Lower leg skin (tissue), 4 donors: ENCODE results near the gene OR1S1. TPM values are rescaled to one million over a fixed set of nuclear protein-coding genes. Genes with fewer than 3 reads are reported as not detected.
"Not testable (repeated sequence)": the region's sequence is repeated elsewhere in the genome, so short reads cannot be mapped to it uniquely, and the experiment has no call there.

Experiments used
- DNase-seq, 2 donors: peaks; one replicate each; pipeline ENCODE4 v3.0.0-alpha.2; 2019; ENCODE audit warnings: low spot score in 2 of 2
- H3K4me3 ChIP-seq: fragments of 200-600 bp; sonication (generic); 2 replicates; pipeline ENCODE4 v1.5.1; 2017; ENCODE audit warnings: mild to moderate bottlenecking, low read depth; ENCODE audit not compliant: poor library complexity, severe bottlenecking
- CTCF ChIP-seq, 3 donors: fragments of 450-650 bp; IDR thresholded peaks; one replicate each; pipeline ENCODE4 v1.5.1; 2016; ENCODE audit warnings: antibody characterized with exemption in 3 of 3, mild to moderate bottlenecking in 3 of 3, moderate library complexity in 2 of 3
- POLR2A ChIP-seq, 2 donors: fragments of 450-650 bp; IDR thresholded peaks; one replicate each; pipeline ENCODE4 v1.6.1; 2016 to 2017; ENCODE audit warnings: antibody characterized with exemption in 2 of 2, mild to moderate bottlenecking in 1 of 2, moderate library complexity in 1 of 2
- WGBS, 2 donors: methylation state at CpG; one replicate each; pipeline ENCODE4 v1.1.5; 2018; 5-methylcytosine and 5-hydroxymethylcytosine counted together
- intact Hi-C: fragments of 100-400 bp; cut with DNase I; formaldehyde crosslinking; loops from one replicate; pipeline ENCODE4 v1.15.0; 2023; ENCODE audit warnings: low total_unique reads
- total RNA-seq, 4 donors: library from RNA; depleted of rRNA; stranded (reverse); fragments of >200 nt; gene quantifications; one replicate each; pipeline ENCODE4 v1.1.0, GENCODE V29; 2016

Gene OR1S1
- not detected for total RNA-seq

DNA sequence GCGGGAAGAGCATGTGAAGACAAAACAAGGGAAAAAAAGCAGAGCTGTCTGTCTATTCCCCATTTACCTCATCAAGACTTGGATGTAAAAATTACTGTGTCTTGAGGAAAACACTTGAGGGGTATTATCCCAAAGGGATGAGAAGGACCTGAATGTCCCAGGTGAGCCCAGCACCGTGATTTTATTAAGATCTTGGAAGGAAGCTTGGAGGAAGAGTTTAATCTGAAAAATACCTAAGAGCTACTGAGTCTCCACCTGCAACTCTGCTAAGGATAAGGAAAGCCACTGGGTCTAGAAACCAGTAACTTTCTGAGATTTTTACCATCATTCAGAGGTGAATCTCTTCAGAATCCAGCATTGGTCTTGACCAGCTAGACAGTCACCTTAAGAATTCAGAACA is at the start of gene OR1S1:
Gene OR1S1, plus strand, starts transcription at position 301 of the 400 bp plus-strand sequence.
- intact Hi-C loops, H3K4me3 ChIP-seq, DNase-seq: not testable (repeated sequence)
- 61 to 71% methylated on average over 2 of the region's 2 CpGs for WGBS, 2 donors

- DNase-seq, result no peak
- intact Hi-C loops, result no loop called here
- TF ChIP-seq POLR2A (IDR thresholded peaks at IDR 0.05) (no peak), CTCF (IDR thresholded peaks at IDR 0.05) (no peak)
- WGBS, 2 donors, result 78 to 85% methylated on average over 4 of the region's 4 CpGs
- no peak overlapping the region for H3K4me3 ChIP-seq
Observed at GRCh38 chr11:58164389-58164788, 48.1 kb upstream of the OR1S1 start.

DNA sequence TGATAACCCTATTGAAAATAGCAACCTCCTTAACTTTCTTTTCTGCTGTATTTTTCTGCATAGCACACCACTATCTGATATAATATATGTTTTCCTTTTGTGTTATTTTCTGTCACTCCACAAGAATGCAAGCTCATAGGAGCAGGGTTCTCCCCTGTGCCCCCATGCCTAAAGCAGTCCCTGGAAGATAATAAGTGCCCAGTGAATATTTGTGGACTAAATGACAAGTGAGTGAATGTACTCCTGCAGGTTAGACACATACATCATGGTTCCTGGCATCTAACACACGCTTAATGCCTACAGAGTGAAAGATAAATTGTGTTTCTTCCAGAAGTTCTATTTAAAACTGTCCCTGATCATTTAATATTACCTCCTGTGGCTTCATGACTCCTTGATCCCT is 47.5 kb upstream of the OR1S1 start:
- WGBS, 2 donors, result 63 to 68% methylated on average over 1 of the region's 1 CpG
- TF ChIP-seq CTCF (IDR thresholded peaks at IDR 0.05) (no peak), POLR2A (IDR thresholded peaks at IDR 0.05) (no peak)
- DNase-seq, result no peak
- intact Hi-C loops, result no loop called here
- H3K4me3 ChIP-seq, result no peak overlapping the region

DNA sequence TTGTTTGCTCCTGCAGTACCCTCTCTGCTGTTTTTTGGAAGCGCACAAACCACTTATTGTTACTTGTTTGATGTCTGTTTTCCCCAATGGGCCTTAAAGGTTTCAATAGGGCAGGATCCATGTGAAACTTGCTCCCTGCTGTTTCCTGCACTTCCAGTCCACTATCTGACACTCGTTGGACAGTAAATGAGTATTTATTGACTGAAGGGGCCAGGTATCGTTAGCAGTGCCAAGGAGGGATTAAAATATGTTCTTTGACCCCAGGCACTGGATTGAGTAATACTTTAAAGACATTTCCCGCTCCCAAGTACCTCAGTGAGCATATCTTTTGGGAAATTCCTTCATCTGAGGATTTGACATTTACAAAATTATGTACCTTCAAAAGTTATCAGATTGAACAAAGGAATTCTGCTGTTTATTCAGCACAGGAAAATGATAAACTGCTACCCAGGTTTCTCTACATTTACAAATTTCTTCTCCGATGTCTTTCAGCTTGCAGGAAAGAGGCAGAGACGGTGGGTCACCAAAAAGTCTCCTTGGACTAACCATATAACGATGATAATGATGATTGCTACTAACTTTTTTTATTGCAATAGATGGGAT is 46.9 kb upstream of the OR1S1 start:
- DNase-seq, result no peak
- intact Hi-C loops, result no loop called here
- WGBS, 2 donors, result 61 to 64% methylated on average over 7 of the region's 7 CpGs

GRCh38 chr11:58177409-58178054 is 35.0 kb upstream of the OR1S1 start:
- H3K4me3 ChIP-seq, result no peak overlapping the region
- no peak for TF ChIP-seq POLR2A (IDR thresholded peaks at IDR 0.05)
- TF ChIP-seq CTCF (IDR thresholded peaks at IDR 0.05), result no peak
- 77 to 83% methylated on average over 5 of the region's 5 CpGs for WGBS, 2 donors
- intact Hi-C loops, result no loop called here
- no peak for DNase-seq

More for the DNA sequence above, 46.9 kb upstream of the OR1S1 start:
- no peak overlapping the region for H3K4me3 ChIP-seq
- TF ChIP-seq CTCF (IDR thresholded peaks at IDR 0.05) (no peak), POLR2A (IDR thresholded peaks at IDR 0.05) (no peak)

DNA sequence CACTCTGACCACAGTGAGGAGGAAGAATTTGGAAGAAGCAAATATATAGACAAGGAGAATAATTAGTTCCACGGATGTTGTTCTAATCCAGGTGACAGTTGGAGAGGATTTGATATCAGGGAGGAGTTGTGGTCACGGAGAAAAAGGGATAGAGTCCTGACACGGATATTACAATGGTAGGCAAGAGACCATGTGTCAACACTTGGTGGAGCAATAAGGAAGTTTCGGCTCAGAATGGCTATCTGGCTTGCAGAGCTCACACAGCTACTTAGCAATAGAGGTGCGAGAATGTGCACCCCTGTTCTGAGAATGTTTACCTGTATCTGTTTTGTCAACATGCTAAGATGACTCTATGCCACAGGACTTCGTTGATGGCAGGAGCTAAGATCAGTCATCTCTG is 34.1 kb upstream of the OR1S1 start:
- TF ChIP-seq CTCF (IDR thresholded peaks at IDR 0.05), result no peak
- no peak for TF ChIP-seq POLR2A (IDR thresholded peaks at IDR 0.05)

More for the DNA sequence above, 34.1 kb upstream of the OR1S1 start:
- intact Hi-C loops, result no loop called here
- H3K4me3 ChIP-seq, result no peak overlapping the region
- WGBS, 2 donors, result 84 to 86% methylated on average over 6 of the region's 6 CpGs
- DNase-seq, result no peak
